HG02943 (cell line): ENCODE measurements around the gene TWF2.

Source experiments
- ATAC-seq: cut with Tn5 transposase; IDR thresholded peaks from one replicate; pipeline ENCODE4 v1.9.1; 2021; ENCODE audit warnings: mild to moderate bottlenecking, low read depth, moderate library complexity; ENCODE audit not compliant: unreplicated experiment

Gene TWF2

DNA sequence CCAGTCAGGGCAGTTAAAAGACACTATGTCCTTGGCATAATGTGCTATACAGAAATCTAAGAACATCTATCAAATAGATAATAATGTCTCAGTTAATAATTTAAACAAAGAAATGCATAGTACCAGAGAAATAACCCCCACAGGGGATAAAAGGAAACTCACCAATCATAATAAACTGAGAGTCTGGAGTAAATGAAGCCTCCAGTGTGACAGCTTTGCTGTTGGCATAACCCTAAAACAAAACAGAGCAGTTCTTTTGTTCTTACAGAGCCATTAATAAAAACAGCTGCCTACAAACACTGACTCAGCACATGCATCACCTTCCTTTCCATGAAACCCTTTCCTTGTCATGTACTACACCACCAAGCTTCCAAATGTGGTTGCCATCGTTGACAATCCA, 20.1 kb upstream of the TWF2 start:
- ATAC-seq, result no peak

DNA sequence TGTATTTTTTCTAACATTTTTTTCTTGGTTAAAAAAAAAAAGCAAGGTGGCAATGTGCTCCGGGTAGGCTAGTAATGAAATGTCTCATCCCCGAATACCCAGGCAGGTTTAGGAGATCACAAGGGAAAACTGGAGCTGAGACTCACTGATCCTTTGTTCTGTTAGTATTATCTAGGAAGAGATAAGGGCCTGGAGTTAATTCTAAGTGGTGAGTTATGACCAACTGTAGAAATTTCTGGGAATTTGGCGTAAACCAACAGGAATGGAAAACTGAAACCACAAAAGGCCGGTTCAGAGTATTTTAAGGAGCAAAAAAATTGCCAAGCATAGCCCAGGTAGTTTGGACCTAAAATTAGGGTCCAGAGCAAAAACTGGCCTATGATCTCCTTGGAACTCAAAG, 19.0 kb upstream of the TWF2 start:
- no peak for ATAC-seq

DNA sequence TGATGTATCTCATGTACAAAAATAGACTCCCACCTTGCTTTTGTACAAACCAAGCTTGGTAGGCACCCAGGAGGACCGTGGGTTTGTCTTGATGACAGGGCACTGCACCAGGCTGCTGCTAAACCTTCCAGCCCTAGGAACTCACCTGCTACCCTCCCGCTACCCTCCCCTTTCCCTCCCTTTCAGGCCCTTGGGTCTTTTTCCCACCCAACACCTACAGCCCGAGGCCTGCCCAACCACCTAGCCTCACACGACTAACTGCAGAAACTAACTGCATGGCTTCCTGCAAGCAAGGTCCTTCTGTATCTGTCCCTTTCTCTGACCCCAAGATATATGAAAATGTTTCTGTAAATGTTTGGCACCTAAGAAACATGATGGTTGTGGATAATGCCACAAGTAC, 17.7 kb upstream of the TWF2 start:
- no peak for ATAC-seq

DNA sequence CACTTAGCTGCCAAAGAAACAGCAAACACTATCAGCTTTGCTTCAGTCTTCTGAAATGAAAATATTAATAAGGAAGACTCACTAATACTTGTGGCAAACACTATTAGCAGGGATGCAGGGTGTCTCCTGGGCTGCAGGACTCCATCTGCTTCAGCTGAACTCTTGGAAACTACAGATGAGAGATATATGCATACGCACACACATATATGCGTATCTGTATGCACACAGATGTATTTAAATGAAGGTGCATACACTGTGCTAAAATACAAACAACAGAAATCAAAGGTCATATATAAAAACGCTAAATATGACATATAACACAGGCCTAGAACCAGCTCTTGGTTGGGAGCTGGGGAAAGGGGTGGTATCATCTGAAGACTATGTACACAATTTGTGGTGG, 17.2 kb upstream of the TWF2 start:
- ATAC-seq, result no peak

DNA sequence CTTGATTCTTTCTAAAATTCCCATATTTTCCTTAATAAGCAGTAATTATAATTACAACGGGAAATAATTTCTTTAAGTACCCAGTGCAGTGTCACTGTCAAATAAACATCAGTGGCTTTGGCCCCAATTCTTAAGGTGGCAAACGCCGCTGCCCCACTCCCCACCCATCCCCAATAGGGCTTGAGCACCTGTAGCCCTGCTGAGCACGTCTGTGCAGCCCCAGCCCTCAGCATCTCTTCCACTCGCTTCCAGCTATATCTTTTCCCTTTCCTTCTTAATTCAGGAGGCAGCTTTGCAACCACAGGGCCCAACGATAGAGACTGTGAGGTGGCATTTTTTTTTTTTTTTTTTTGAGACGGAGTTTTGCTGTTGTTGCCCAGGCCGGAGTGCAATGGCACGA, 15.7 kb upstream of the TWF2 start:
- no peak for ATAC-seq

DNA sequence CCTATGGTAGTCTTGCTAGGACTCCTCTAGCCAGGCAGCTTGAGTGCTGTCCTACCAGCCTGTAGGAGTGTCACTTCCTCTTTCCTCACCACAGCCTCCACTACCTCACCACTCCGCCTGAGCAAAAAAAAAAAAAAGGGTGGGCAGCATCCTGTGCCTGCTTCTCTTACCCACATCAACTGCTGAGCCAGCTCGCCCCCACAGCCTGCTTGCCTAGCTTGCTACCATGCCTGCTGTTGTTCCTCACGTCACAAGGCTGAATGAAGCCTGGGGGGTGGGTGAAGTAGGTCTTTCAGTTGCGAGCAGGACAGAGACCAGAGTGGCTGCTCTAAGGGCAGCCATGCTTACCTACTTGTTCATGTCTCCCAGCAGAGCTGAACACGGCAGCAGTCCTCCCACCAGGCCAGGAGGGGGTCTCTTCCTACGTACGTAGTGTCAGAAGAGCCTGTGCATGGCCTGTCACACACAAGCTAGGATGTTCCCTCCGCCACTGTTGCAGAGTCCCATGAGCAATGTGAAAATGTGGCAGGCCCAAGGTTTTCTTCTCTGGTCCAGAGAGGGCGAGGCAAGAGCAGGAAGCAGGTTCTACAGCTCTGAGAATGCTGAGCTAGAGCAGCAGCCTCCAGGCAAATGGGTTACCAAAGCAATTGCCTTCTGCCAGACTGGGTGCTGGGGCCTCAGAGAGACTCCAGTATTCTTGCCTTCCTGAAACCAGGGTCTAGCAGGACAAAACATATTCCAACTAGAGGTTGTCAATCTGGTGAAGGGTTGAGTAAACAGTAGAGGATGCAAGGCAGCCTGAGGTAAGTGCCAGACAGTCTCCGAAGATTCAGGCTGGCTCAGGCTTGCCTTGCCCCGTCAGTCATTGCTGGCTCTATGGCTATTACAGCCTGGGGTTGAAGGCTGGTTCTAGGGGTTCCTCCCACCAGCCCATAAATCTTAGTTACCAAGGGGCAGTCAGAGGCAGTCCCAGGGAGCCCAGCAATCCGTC, 14.7 kb upstream of the TWF2 start:
- ATAC-seq, result peak; percentile 87

DNA sequence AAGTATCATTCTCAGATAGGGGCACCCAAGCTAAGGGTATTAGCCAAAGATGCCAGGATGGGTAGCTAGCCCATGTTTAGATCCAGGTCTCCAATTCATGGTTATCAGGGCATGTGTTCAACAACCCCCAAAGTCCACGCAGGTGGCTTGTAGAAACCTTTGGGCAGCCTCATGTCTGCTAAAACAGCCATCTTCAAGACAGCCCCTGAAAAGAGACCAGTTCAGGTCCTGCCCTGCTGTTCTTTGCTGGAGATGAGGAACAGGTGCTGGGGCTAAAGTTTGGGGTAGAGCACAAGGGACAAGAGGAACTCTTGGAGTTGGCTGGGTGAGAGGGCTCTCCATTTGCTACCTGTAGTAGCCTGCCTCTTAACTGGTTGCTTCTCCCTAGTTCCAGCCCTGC, 11.2 kb upstream of the TWF2 start:
- ATAC-seq, result no peak

DNA sequence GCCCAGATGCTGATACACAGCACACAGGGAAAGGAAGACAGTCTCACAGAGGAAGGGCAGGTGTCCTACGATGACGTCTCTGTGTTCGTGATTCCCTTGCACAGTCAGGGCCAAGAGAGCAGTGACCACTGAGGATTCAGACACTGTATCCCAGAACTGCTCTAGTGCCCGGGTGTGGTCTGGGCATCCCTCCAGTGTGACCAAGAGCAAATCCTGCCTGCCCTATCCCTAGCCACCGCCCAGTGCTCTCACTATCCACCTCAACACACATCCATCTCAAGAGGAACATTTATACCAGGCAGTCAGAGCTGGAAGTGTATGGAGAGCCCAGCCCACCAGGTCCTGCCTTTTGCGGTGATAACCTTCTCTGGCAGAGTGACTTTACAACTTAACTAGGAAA, 10.7 kb upstream of the TWF2 start:
- no peak for ATAC-seq

DNA sequence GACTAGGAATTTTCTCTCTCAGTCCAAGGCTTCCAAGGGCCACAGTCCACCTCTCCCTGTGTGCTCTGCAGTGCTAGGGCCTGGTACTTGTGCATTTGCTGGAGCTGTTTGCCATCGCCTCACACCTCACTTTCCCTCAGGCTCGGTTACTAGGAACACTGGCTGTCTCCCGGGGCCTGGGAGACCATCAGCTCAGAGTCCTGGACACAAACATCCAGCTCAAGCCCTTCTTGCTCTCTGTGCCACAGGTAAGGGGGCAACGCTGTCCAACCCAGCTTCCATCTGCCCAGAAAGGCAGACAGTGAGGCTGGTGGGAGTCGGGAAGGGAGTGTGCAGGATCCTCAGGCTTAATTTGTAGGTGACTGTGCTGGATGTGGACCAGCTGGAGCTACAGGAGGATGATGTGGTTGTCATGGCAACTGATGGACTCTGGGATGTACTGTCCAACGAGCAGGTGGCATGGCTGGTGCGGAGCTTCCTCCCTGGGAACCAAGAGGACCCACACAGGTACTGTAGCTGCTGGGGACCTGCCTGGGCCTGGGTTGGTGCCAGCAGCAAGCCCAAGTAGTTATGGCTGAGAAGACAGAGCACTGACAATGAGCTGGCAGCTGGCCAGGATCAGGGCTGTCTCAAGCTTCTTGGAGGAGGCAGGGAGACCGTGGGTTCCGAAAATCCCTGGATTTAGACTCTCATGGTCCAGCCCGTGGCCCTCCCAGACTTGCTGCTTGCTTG, 10.0 kb upstream of the TWF2 start:
- ATAC-seq, result no peak

DNA sequence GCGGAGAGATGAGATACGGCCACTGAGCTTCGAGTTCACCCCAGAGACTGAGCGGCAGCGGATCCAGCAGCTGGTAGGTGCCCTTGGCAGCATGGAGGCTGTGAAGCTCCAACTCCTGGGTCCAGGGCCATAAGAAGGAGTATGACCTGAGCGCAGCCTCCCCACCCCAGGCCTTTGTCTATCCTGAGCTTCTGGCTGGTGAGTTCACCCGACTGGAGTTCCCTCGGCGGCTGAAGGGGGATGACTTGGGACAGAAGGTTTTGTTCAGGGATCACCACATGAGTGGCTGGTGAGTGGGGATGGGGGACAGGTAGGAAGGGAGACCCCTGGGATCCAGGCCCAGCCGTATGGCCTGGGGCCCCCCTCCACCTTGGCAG, 9.2 kb upstream of the TWF2 start:
- no peak for ATAC-seq

DNA sequence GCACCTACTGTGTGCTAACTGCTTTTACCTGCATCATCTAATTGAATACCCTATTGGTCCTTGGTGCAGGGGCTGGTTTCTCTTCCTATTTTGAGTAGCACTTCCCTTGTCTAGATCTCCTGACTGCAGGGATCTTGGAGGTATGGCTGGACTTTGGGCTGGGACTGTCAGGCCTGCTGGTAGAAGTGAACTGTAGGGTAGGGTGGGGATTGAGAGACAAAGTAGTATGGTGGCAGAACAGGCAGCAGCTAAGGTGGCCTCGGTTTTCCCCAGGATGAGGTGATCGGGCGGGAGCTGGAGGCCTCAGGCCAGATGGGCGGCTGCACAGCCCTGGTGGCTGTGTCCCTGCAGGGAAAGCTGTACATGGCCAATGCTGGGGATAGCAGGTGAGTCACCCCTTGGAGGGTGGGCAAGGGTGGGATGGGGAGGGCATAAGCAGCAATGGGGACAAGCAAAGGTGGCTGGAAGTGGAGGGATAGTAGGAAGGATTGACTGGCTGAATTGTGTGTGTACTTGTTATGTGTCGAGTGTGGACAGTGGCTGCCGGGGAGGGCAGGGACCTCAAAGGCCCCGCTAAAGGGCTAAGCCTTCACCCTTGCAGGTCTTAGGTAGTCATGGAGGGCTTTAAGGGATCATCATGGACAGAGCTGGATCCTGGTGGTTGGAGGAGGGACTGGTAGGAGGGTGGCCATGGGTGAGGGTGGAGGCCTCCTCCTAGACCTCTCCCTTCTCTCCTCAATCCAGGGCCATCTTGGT, 8.6 kb upstream of the TWF2 start:
- no peak for ATAC-seq

DNA sequence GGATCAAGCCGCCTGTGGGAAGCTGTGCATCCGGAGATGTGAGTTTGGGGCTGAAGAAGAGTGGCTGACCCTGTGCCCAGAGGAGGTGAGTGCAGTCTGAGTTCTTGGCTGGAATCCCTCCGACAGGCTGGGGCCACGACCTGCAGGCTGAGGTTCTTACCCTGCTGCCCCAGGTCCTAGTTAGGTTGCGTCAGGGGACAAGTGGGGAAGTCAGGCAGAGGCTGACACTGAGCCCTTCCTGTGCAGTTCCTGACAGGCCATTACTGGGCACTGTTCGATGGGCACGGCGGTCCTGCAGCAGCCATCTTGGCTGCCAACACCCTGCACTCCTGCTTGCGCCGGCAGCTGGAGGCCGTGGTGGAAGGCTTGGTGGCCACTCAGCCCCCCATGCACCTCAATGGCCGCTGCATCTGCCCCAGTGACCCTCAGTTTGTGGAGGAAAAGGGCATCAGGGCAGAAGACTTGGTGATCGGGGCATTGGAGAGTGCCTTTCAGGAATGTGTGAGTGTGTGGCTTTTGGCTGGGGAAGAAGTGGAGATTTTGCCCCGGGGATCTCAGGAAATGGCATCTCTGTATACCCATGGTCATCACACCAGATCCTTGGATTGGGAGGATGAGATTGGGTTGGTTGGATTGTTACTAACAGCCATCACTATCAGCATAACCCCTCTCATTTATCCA, 7.9 kb upstream of the TWF2 start:
- no peak for ATAC-seq

DNA sequence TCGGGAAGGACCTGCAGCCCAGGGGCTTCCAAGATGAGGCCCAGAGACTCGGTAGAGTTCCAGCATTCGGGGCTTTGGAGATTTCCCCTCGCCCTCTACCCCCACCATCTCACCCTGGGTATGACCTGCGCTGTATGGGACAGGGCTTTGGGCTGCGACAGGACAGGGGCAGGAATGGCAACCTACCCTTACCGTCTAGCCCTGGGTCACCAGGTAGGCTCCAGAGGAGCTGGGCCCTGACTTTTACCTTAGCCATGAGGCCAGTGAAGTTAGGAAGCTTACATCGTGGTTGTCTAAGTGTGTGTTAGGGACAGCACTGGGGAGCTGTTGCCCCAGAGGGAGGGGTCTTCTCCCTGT, 7.3 kb upstream of the TWF2 start:
- no peak for ATAC-seq

DNA sequence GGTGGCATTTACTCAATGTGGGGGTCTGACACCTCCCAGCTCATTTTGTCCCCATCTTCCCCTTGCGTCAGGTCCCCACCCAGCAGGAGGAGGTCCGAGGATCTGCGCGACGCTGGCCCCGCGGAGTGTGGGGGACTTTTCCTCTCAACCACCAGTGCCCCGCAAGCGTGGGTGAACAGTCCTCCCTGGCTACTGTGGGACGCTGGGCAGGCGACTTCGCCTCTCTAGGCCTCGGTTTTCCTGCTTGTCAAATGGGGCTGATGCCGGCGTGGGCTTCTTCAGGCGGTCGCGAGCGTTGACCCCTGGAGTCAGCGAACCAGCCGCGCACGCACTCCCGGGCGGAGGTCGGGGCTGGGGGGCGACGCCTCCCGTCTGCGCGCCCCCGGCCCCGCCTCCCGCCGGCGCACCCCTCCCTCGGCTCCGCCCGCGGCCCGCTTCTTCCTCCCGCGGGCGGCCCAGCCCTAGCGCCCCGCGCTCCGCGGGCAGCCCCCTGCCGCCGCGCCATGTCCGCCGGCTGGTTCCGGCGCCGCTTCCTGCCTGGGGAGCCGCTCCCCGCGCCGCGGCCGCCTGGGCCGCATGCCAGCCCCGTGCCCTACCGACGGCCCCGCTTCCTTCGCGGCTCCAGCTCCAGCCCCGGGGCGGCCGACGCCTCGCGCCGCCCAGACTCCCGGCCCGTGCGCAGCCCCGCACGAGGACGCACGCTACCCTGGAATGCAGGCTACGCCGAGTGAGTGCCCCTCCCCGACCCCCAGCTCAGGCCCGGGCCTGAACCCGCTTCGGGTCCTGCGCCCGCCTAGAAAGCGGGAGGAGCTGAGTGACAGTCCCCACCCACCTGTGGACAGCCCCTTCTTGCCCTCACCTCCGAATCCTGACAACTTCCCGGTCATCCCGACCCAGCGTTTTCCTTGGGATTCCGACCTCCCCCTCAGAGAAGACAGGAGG, 6.6 kb upstream of the TWF2 start, which contains the start of gene PPM1M:
Gene PPM1M (plus strand): TSS at position 438 of the 942 bp plus-strand sequence. CDS start 66 bp downstream, at position 504.
- no peak for ATAC-seq

DNA sequence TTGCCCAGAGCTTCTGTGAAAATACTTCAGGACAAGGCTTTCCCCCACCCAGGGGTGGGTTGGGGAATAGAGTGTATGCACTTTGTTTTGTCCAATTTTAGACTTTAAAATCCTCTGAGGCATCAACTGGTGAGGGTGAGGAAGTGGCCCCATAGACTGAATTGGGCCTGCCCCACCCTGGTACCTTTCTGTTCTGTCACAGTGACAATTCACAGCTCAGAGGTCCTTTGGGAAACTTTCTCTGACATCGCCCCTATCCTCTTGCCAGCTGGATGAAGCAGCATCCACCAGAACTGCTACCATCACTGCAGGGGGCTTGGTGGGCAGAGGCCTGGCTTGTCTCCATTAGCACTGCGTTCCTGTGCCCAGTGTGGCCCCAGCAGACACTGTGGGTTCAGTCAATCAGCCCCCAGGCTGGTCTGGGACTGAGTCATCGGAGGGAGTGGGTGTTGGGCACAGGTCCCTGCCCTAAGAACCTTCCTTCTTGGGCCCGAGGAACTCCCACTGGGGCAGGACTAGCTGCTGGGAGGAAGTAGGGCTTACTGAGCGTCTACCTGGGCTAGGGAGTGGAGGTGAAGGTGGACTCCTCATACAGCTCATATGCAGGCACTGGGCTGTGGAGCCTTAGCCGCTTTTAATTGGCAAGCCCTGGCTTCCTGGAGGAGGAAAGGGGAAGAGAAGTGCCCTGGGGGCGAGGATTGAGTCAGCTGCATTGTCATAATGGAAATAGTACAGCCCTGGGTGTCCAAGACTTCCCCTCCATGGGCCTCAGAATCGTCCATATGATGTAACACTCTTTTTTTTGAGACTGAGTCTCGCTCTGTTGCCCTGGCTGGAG, 5.1 kb upstream of the TWF2 start:
- ATAC-seq, result no peak

DNA sequence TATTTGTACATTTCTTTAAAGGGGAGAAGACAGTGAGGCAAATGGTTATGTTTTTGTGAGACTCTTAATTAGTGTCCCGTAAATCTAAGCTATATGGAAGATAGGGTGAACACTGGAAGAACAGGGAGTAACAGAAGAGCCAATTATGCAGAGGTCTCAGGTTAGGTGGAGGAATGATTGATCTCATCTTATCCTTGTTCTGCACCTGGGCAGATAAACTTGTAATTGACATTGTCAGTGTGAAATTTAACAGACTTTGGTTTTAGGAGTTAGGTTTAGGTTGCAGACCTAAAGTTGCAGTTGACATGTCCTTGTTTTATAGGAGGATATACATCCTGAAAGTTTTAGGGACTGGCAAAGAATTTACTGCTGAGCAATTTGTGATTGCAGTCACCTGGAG, 3.1 kb upstream of the TWF2 start:
- ATAC-seq, result no peak

DNA sequence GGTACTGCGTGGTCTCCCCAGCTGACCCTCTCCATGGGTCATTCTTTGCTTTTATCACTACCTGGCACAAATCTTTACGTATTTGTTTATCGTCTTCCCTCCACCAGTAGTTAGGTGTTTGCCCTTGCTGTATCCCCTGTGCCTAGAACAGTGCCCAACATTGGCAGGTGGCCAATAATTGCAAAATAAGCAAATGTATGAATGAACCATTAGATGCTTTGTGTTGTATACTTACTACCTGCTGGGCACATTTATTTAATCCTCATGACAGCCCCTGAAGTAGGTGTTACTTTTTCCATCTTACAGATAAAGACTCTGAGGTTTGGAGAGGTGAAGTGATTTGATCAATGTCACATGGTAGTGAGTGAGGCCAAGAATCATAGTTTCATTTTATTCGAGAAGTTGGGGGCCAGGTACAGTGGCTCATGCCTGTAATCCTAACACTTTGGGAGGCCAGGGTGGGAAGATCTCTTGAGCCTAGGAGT, 2.0 kb upstream of the TWF2 start:
- no peak for ATAC-seq
